Measurements from ENCODE around the gene SPACA7. TPM values are rescaled to one million over a fixed set of nuclear protein-coding genes. Genes with fewer than 3 reads are reported as not detected.

SPACA7 gene
- total RNA-seq, 2 experiments from 2014 or later: not detected

DNA sequence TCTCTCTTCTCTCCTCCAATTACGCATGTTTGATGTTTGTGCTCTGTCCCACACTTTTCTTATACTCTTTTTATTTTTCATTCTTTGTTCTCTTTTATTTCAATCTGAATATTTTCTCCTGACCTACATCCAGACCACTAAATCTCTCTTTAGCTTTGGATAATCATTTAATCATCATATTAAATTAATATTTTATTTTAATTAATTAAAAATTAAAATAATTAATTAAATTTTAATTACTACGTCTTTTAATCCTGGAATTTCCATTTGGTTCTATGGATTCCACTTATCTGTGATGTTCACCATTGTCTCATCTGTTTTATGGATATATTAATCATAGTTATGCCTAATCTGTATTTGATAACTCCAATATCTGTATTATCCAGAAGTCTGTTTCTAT is 62.4 kb downstream of the SPACA7 start:
- Mint-ChIP-seq H3K27me3 (peaks cover 25% of the 10 kb centered on the region), H3K4me1 (ENCODE audit: low read depth) (no peaks in the 10 kb centered on the region), H3K27ac (no peak overlapping the region), H3K4me3 (no peak overlapping the region), H3K9me3 (no peaks in the 10 kb centered on the region), H3K36me3 (ENCODE audit: low read depth) (no peaks in the 10 kb centered on the region)
- H3K27ac ChIP-seq (ENCODE audit: low read depth in 1 of 2, low read length in 2 of 2): no peak overlapping the region
- H3K4me1 ChIP-seq (ENCODE audit: insufficient read depth, low read length): no peaks in the 10 kb centered on the region
- peaks cover 1 to 7% of the 10 kb centered on the region in 2 experiments for H3K27me3 ChIP-seq (ENCODE audit: control insufficient read depth in 1 of 2, insufficient read depth in 2 of 2, low read length in 2 of 2)
- intact Hi-C loops (cut with DNase I, micrococcal nuclease): no loop called here
- DNase-seq (no peak), ATAC-seq (ENCODE audit: poor library complexity) (no peak)
- no peak overlapping the region for H3K4me3 ChIP-seq (ENCODE audit: low read length)
- ChIA-PET CTCF (no interaction called here), POLR2A (no interaction called here)
- H3K9me3 ChIP-seq (ENCODE audit: control insufficient read depth in 1 of 2, insufficient read depth in 1 of 2, low read length in 2 of 2): peaks cover 10 to 17% of the 10 kb centered on the region in 2 experiments
- H3K36me3 ChIP-seq (ENCODE audit: insufficient read depth, low read length): no peaks in the 10 kb centered on the region
- TF ChIP-seq, protein P1, sequence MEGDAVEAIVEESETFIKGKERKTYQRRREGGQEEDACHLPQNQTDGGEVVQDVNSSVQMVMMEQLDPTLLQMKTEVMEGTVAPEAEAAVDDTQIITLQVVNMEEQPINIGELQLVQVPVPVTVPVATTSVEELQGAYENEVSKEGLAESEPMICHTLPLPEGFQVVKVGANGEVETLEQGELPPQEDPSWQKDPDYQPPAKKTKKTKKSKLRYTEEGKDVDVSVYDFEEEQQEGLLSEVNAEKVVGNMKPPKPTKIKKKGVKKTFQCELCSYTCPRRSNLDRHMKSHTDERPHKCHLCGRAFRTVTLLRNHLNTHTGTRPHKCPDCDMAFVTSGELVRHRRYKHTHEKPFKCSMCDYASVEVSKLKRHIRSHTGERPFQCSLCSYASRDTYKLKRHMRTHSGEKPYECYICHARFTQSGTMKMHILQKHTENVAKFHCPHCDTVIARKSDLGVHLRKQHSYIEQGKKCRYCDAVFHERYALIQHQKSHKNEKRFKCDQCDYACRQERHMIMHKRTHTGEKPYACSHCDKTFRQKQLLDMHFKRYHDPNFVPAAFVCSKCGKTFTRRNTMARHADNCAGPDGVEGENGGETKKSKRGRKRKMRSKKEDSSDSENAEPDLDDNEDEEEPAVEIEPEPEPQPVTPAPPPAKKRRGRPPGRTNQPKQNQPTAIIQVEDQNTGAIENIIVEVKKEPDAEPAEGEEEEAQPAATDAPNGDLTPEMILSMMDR (IDR thresholded peaks at IDR 0.05): no peak

DNA sequence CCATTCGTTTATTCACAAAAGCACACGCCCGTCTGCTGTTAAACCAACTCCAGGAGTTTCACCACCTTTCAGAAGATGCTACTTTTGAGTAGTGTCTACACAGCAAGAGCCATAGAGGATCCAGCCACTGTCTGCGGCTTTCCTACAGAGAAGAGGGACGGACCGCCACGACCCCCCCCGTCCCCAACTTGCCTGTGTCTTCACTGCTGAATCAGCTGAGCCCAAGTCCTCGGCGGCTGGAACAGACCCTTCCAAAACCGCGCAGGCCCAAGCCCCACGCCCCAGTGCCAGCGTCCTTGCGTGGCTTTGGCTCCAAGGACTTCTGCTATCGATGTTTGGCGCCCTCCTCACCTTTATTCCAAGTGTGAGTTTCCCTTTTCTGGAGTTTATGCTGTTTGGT is 65.1 kb downstream of the SPACA7 start:
- no peak for DNase-seq
- no peaks in the 10 kb centered on the region for H3K36me3 ChIP-seq (ENCODE audit: insufficient read depth, low read length)
- ATAC-seq (ENCODE audit: poor library complexity): no peak
- H3K9me3 ChIP-seq (ENCODE audit: control insufficient read depth in 1 of 2, insufficient read depth in 1 of 2, low read length in 2 of 2): peaks cover 5 to 10% of the 10 kb centered on the region in 2 experiments
- no peaks in the 10 kb centered on the region for H3K36me3 Mint-ChIP-seq (ENCODE audit: low read depth)
- H3K4me3 ChIP-seq (ENCODE audit: low read length): no peak overlapping the region
- no peaks in the 10 kb centered on the region for H3K4me1 ChIP-seq (ENCODE audit: insufficient read depth, low read length)
- peaks cover 10 to 15% of the 10 kb centered on the region in 2 experiments for H3K27me3 ChIP-seq (ENCODE audit: control insufficient read depth in 1 of 2, insufficient read depth in 2 of 2, low read length in 2 of 2)
- TF ChIP-seq, protein P1 (IDR thresholded peaks at IDR 0.05): no peak
- no peaks in the 10 kb centered on the region for H3K9me3 Mint-ChIP-seq
- intact Hi-C loops (cut with DNase I, micrococcal nuclease): no loop called here
- H3K27ac ChIP-seq (ENCODE audit: low read depth in 1 of 2, low read length in 2 of 2): no peak overlapping the region
- H3K27ac Mint-ChIP-seq: no peak overlapping the region
- no peaks in the 10 kb centered on the region for H3K4me1 Mint-ChIP-seq (ENCODE audit: low read depth)
- peaks cover 39% of the 10 kb centered on the region for H3K27me3 Mint-ChIP-seq
- ChIA-PET POLR2A (no interaction called here), CTCF (no interaction called here)
- no peak overlapping the region for H3K4me3 Mint-ChIP-seq

DNA sequence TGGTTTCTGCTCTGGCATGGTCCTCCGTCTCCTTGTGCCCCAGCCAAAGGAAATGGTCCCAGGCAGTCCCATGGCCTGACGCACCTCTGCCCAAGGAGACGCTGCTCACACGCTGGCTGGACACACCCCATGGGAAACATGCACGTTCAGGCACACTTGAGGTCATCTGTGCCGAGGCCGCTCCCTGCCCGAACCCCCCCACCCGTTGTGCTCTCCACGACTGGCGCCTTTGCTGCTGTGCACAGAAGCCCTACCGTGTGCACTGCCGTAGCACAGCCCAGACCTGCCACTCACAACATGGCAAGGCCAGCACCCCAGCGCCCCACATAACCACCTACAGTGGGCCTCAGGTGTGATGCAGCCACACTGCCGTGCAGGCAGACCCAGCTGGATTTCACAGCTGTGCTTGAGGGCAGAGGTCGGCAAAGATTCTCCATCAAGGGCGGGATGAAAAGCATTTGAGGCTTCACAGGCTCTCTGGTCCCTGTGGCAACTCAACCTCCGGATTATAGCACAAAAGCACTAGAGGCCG is 65.7 kb downstream of the SPACA7 start:
- no peaks in the 10 kb centered on the region for H3K9me3 Mint-ChIP-seq
- H3K36me3 Mint-ChIP-seq (ENCODE audit: low read depth): no peaks in the 10 kb centered on the region
- Histone ChIP-seq H3K36me3 (ENCODE audit: insufficient read depth, low read length) (no peaks in the 10 kb centered on the region), H3K27ac (ENCODE audit: low read depth in 1 of 2, low read length in 2 of 2) (no peak overlapping the region), H3K4me1 (ENCODE audit: insufficient read depth, low read length) (no peaks in the 10 kb centered on the region), H3K4me3 (ENCODE audit: low read length) (no peak overlapping the region), H3K27me3 (ENCODE audit: control insufficient read depth in 1 of 2, insufficient read depth in 2 of 2, low read length in 2 of 2) (peaks cover 10 to 17% of the 10 kb centered on the region in 2 experiments), H3K9me3 (ENCODE audit: control insufficient read depth in 1 of 2, insufficient read depth in 1 of 2, low read length in 2 of 2) (peaks cover 7 to 8% of the 10 kb centered on the region in 2 experiments)
- intact Hi-C loops (cut with DNase I, micrococcal nuclease): no loop called here
- DNase-seq (no peak), ATAC-seq (ENCODE audit: poor library complexity) (no peak)
- H3K4me1 Mint-ChIP-seq (ENCODE audit: low read depth): no peaks in the 10 kb centered on the region
- no peak overlapping the region for H3K27ac Mint-ChIP-seq
- H3K4me3 Mint-ChIP-seq: no peak overlapping the region
- H3K27me3 Mint-ChIP-seq: peaks cover 41% of the 10 kb centered on the region
- TF ChIP-seq, protein P1 (IDR thresholded peaks at IDR 0.05): no peak
- ChIA-PET POLR2A (no interaction called here), CTCF (no interaction called here)
